DOHH2 (cell line): ENCODE data around the gene HTR7.

Source experiments
- H3F3A ChIP-seq: fragments of 200-600 bp; sonication (generic), shearing (Covaris generic); 2 replicates; pipeline ENCODE4 v1.6.0; 2016; ENCODE audit warnings: antibody characterized with exemption, mild to moderate bottlenecking; ENCODE audit not compliant: control insufficient read depth, insufficient read depth
- H3K27ac ChIP-seq: fragments of 200-600 bp; sonication (generic); 2 replicates; pipeline ENCODE4 v1.5.1; 2014; ENCODE audit warnings: low read depth, mild to moderate bottlenecking, low read length, moderate library complexity
- H3K27me3 ChIP-seq: fragments of 200-600 bp; sonication (generic); 2 replicates; pipeline ENCODE4 v1.6.1; 2014; ENCODE audit warnings: mild to moderate bottlenecking, low read length, mixed read lengths; ENCODE audit not compliant: control insufficient read depth
- H3K36me3 ChIP-seq: fragments of 200-600 bp; sonication (generic); 2 replicates; pipeline ENCODE4 v1.6.1; 2014; ENCODE audit warnings: mild to moderate bottlenecking, low read length, moderate library complexity, mixed read lengths; ENCODE audit not compliant: control insufficient read depth
- H3K4me1 ChIP-seq: fragments of 200-600 bp; sonication (generic); 2 replicates; pipeline ENCODE4 v1.6.1; 2014; ENCODE audit warnings: mild to moderate bottlenecking, low read length, mixed read lengths; ENCODE audit not compliant: control insufficient read depth
- H3K4me2 ChIP-seq: fragments of 200-600 bp; sonication (generic); 2 replicates; pipeline ENCODE4 v1.6.0; 2014; ENCODE audit warnings: mild to moderate bottlenecking, low read length, moderate library complexity
- H3K4me3 ChIP-seq: fragments of 200-600 bp; sonication (generic); 2 replicates; pipeline ENCODE4 v1.5.1; 2014; ENCODE audit warnings: mild to moderate bottlenecking, low read length, mixed read lengths
- H3K79me2 ChIP-seq: fragments of 200-600 bp; sonication (generic); 2 replicates; pipeline ENCODE4 v1.6.1; 2014; ENCODE audit warnings: mild to moderate bottlenecking, low read length, mixed read lengths; ENCODE audit not compliant: control insufficient read depth
- H3K9me2 ChIP-seq: fragments of 200-600 bp; sonication (generic); replicated peaks from 2 replicates; pipeline ENCODE4 v1.6.1; 2014; ENCODE audit warnings: mild to moderate bottlenecking, low read length, mixed read lengths; ENCODE audit not compliant: control insufficient read depth
- H3K9me3 ChIP-seq: fragments of 200-600 bp; sonication (generic); 2 replicates; pipeline ENCODE4 v1.6.1; 2014; ENCODE audit warnings: antibody characterized with exemption, low read length, mixed read lengths; ENCODE audit not compliant: control insufficient read depth, insufficient read depth
- H4K20me1 ChIP-seq: fragments of 200-600 bp; sonication (generic); 2 replicates; pipeline ENCODE4 v1.6.0; 2014; ENCODE audit warnings: low read depth, mild to moderate bottlenecking, antibody characterized with exemption, low read length, moderate library complexity; ENCODE audit not compliant: control insufficient read depth, insufficient read depth
- EZH2phosphoT487 ChIP-seq: fragments of 200-600 bp; sonication (generic); IDR thresholded peaks from 2 replicates; pipeline ENCODE4 v1.6.1; 2017; ENCODE audit warnings: borderline replicate concordance, mild to moderate bottlenecking, antibody characterized with exemption, low read length, moderate library complexity, mixed read lengths
- TF ChIP-seq, protein P1 (sequence below): fragments of 200-600 bp; sonication (generic); IDR thresholded peaks from one replicate; pipeline ENCODE4 v1.5.1; 2014; ENCODE audit warnings: antibody characterized with exemption, mild to moderate bottlenecking, low read depth, low read length; ENCODE audit not compliant: poor library complexity, severe bottlenecking

HTR7 gene

DNA sequence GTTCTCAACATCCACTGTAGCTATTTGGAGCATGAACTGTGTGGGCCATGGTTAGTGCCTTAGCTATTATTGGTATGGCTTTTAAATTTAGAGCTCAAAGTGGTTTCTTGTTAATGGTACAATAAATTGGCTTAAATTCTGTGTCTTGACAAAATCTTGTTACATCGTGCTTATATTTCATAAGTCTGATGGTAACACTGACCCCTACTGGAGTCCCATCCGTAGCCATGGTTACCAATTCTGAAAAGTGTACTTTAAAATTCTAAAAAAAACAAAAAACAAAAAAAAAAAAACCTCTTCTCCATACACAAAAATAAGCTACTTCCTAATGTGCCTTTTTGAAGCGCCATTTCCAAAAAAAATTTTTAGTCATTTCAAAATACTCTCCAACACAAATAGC is 7.6 kb upstream of the HTR7 start:
- H3K4me2 ChIP-seq = no peak overlapping the region
- H3K27ac ChIP-seq = no peak overlapping the region
- no peaks in the 10 kb centered on the region for H3K36me3 ChIP-seq
- peaks cover 29% of the 10 kb centered on the region for H3K27me3 ChIP-seq
- no peaks in the 10 kb centered on the region for H3K4me1 ChIP-seq
- no peaks in the 10 kb centered on the region for H3F3A ChIP-seq
- no peak overlapping the region for H3K4me3 ChIP-seq
- H3K9me3 ChIP-seq = peaks cover 13% of the 10 kb centered on the region
- TF ChIP-seq EZH2phosphoT487 = no peak
- TF ChIP-seq, protein P1, sequence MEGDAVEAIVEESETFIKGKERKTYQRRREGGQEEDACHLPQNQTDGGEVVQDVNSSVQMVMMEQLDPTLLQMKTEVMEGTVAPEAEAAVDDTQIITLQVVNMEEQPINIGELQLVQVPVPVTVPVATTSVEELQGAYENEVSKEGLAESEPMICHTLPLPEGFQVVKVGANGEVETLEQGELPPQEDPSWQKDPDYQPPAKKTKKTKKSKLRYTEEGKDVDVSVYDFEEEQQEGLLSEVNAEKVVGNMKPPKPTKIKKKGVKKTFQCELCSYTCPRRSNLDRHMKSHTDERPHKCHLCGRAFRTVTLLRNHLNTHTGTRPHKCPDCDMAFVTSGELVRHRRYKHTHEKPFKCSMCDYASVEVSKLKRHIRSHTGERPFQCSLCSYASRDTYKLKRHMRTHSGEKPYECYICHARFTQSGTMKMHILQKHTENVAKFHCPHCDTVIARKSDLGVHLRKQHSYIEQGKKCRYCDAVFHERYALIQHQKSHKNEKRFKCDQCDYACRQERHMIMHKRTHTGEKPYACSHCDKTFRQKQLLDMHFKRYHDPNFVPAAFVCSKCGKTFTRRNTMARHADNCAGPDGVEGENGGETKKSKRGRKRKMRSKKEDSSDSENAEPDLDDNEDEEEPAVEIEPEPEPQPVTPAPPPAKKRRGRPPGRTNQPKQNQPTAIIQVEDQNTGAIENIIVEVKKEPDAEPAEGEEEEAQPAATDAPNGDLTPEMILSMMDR = peak; percentile 56
- no peaks in the 10 kb centered on the region for H3K9me2 ChIP-seq
- H3K79me2 ChIP-seq = no peaks in the 10 kb centered on the region
- H4K20me1 ChIP-seq = no peaks in the 10 kb centered on the region

DNA sequence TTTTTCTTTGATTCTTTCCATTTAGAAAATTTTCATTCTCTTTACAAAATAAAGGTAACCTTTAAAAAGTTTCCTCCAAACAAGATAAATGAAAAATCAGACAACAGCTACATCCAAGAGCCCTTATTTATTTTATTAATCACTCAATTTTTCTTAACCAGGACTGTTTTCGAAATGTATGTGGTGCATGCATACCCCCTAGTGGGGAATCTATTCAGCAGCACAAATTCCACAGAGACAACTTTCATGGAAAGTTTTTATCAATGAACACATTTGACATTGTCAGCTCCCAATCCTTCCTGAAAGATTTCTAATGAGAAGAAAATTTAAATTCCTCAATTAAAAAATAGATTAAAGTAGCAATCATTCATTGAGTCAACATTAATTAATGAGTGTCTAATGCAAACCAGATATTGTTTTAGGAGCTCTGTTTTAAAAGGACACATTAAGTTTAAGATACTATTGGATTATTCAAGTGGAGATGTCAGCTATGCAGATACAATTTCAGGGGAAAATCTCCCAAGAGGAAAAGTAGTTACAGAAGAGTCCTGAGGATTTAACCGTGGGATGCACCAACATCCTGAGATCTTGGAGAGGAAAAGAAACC is 5.2 kb upstream of the HTR7 start:
- Histone ChIP-seq H3K36me3 (no peaks in the 10 kb centered on the region), H3K79me2 (no peaks in the 10 kb centered on the region), H3K4me1 (peaks cover 4% of the 10 kb centered on the region), H3K27me3 (peaks cover 50% of the 10 kb centered on the region), H3K27ac (no peak overlapping the region), H3K9me2 (no peaks in the 10 kb centered on the region), H3K4me3 (no peak overlapping the region), H3K9me3 (no peaks in the 10 kb centered on the region), H3F3A (no peaks in the 10 kb centered on the region), H4K20me1 (no peaks in the 10 kb centered on the region), H3K4me2 (no peak overlapping the region)
- TF ChIP-seq EZH2phosphoT487 = no peak
- TF ChIP-seq, protein P1 = peak; percentile 70

DNA sequence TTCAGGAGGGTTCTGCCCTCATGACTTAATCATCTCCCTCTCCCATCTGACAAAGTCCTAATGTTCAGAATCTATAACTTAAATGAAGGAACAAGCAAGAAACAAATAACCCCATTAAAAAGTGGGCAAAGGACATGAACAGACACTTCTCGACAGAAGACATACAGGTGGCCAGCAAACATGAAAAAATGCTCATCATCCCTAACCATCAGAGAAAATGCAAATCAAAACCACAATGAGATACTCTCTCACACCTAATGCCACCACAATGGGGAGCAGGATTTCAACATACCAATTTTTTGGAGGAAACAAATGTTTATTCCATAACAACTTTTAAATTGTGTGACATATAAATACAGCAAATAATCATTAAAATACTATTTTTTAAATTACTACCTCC is 3.0 kb upstream of the HTR7 start:
- H3K27ac ChIP-seq = no peak overlapping the region
- TF ChIP-seq, protein P1 = no peak
- no peak for TF ChIP-seq EZH2phosphoT487
- H3K4me3 ChIP-seq = no peak overlapping the region
- H3K4me2 ChIP-seq = no peak overlapping the region
- no peaks in the 10 kb centered on the region for H3K9me3 ChIP-seq
- peaks cover 60% of the 10 kb centered on the region for H3K27me3 ChIP-seq
- H3K9me2 ChIP-seq = no peaks in the 10 kb centered on the region
- no peaks in the 10 kb centered on the region for H3F3A ChIP-seq
- no peaks in the 10 kb centered on the region for H3K36me3 ChIP-seq
- H4K20me1 ChIP-seq = no peaks in the 10 kb centered on the region
- peaks cover 7% of the 10 kb centered on the region for H3K4me1 ChIP-seq
- no peaks in the 10 kb centered on the region for H3K79me2 ChIP-seq
